Measurements from ENCODE around the gene GNA14. TPM values are rescaled to one million over a fixed set of nuclear protein-coding genes. Genes with fewer than 3 reads are reported as not detected.
A peak's percentile ranks its signal among the peaks of the same experiment; 100 is the strongest.

Gene GNA14
- total RNA-seq, 1 experiment from 2014 or later: not detected

DNA sequence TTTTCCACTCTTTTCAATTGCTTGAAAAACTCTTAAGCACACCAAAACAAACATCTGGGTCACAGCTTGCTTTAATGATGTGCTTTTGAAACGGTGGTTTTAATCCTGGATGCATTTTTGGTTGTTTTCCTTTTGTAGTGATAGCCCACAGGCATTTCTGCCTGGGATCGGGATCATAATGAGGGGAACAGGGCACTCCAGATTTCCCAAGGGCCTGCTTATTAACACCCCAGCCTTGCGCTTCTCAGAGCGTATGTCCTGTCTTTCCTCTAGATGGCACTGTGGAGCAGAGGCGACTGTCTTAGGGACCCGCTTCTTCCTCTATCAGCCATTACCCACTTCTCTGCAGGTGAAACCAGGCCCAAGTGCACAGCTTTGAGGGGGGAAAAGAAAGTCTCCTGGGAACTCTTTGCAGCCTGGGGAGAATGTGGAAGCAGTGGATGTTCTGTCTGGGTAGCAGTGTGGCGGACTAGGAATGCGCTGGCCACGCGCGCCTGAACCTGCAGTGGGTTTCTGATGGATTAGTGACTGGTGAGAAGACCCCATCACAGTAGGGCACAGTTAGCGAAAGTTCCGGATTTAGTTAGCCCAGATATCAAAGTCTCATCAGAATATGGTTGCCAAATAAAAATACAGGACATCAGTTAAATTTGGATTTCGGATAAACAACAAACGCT, 190.1 kb downstream of the GNA14 start:
- peak; percentile 90 for DNase-seq
- no peak overlapping the region for H3K4me2 ChIP-seq (ENCODE audit: low read depth, low read length, poor library complexity, severe bottlenecking)

DNA sequence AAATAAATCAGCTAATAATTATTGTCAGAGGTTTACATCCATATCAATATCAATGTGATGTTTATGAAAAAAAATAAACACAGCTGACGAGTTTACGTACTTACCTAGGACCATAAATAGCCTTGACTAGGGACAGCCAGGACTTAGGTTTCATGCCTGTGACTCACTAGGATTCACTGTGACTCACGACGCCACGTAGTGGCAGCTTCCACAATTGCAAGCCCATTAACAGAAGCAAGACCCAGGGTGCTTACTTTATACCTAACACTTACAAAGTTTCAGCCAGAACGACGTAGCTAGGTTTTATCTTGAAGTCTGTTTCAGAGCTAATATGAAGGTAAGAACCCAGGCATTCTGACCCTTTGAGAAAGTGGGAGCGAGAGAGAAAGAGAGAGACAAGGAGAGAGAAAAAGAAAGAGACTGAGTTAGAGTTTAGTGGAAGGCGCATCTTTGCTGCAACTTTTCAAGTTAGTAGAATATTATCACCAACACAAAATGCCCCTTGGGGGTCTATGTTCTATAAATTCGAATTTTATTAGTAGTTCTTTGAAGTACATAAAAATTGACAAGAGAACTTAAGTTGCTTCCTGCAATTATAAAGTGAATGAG, 191.2 kb downstream of the GNA14 start:
- Histone ChIP-seq H3K9me2 (replicated peaks; ENCODE audit: insufficient read depth, low read length) (no peaks in the 10 kb centered on the region), H3K9ac (ENCODE audit: low read length) (no peak overlapping the region), H3K9me3 (ENCODE audit: low read length) (no peaks in the 10 kb centered on the region), H3K36me3 (ENCODE audit: insufficient read depth, low read length) (no peaks in the 10 kb centered on the region), H4K20me1 (ENCODE audit: insufficient read depth, low read depth, low read length) (no peaks in the 10 kb centered on the region), H2AFZ (ENCODE audit: low read length) (no peak overlapping the region), H3K4me1 (ENCODE audit: low read length) (peaks cover 22% of the 10 kb centered on the region), H3K4me2 (ENCODE audit: low read depth, low read length, poor library complexity, severe bottlenecking) (no peak overlapping the region), H3K79me2 (ENCODE audit: low read length) (no peaks in the 10 kb centered on the region), H3K27ac (ENCODE audit: low read length) (no peak overlapping the region), H3K27me3 (ENCODE audit: low read length) (no peaks in the 10 kb centered on the region), H3K4me3 (ENCODE audit: low read length) (no peak overlapping the region)
- DNase-seq: peak; percentile 93

More for the DNA sequence above, 190.1 kb downstream of the GNA14 start:
- H3K4me1 ChIP-seq (ENCODE audit: low read length): peaks cover 22% of the 10 kb centered on the region
- no peaks in the 10 kb centered on the region for H3K79me2 ChIP-seq (ENCODE audit: low read length)
- no peaks in the 10 kb centered on the region for H3K27me3 ChIP-seq (ENCODE audit: low read length)
- H3K9ac ChIP-seq (ENCODE audit: low read length): no peak overlapping the region
- no peaks in the 10 kb centered on the region for H3K9me3 ChIP-seq (ENCODE audit: low read length)
- no peaks in the 10 kb centered on the region for H4K20me1 ChIP-seq (ENCODE audit: insufficient read depth, low read depth, low read length)
- H3K4me3 ChIP-seq (ENCODE audit: low read length): no peak overlapping the region
- H2AFZ ChIP-seq (ENCODE audit: low read length): no peak overlapping the region
- no peaks in the 10 kb centered on the region for H3K9me2 ChIP-seq (replicated peaks; ENCODE audit: insufficient read depth, low read length)
- no peaks in the 10 kb centered on the region for H3K36me3 ChIP-seq (ENCODE audit: insufficient read depth, low read length)
- H3K27ac ChIP-seq (ENCODE audit: low read length): no peak overlapping the region

DNA sequence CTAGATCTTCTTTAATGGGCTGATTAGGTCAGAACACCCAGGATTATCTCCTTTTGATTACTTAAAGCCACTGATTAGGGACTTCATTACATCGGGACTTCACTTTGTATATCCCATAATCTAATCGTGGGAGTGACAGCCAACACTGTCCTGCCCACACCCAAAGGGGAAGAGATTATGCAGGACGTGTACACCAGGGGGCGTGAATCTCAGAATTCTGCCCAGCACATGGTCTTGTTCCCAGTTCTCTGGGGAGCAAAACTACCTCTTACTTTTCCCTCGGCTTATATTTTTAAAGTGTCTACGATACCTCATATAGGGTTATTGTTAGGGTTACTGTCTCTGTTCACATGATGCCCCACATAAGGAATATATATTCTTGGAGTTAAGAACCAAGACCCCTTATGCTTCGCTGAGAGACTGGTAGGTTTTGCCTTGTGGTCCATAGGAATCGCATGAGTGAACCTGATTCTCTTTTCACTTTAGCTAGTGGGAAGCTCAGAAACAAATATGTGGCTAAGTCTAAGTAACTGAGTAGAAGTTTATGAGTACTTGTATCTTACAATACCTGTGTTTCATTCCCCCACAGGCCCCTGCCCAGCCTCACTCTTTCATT, 192.7 kb downstream of the GNA14 start:
- Histone ChIP-seq H4K20me1 (ENCODE audit: insufficient read depth, low read depth, low read length) (no peaks in the 10 kb centered on the region), H3K4me3 (ENCODE audit: low read length) (no peak overlapping the region), H3K9me3 (ENCODE audit: low read length) (no peaks in the 10 kb centered on the region), H3K27ac (ENCODE audit: low read length) (no peak overlapping the region), H3K4me1 (ENCODE audit: low read length) (peaks cover 22% of the 10 kb centered on the region), H3K36me3 (ENCODE audit: insufficient read depth, low read length) (no peaks in the 10 kb centered on the region), H3K79me2 (ENCODE audit: low read length) (no peaks in the 10 kb centered on the region), H3K4me2 (ENCODE audit: low read depth, low read length, poor library complexity, severe bottlenecking) (no peak overlapping the region), H2AFZ (ENCODE audit: low read length) (peak overlapping the region; percentile 76), H3K9me2 (replicated peaks; ENCODE audit: insufficient read depth, low read length) (no peaks in the 10 kb centered on the region), H3K9ac (ENCODE audit: low read length) (no peak overlapping the region), H3K27me3 (ENCODE audit: low read length) (no peaks in the 10 kb centered on the region)
- peak; percentile 79 for DNase-seq

DNA sequence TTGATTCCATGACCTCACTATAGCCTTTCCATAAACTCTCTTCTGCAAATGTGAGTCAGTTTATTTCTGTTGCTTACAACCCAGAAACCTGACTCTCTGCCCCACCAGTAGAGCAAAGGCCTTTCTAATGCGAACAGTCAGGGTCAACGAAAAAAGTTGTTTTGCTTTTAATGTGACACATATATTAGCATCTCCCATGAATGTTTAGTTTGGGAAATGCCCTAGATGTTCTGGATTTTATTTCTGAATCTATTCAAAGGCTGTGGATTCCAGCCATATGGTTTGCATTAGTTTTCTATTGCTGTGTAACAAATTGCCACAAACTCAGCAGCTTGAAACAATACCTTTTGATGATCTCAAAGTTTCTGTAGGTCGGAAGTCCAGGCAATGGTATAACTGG, 193.5 kb downstream of the GNA14 start:
- Histone ChIP-seq H3K9me3 (ENCODE audit: low read length) (no peaks in the 10 kb centered on the region), H2AFZ (ENCODE audit: low read length) (peak overlapping the region; percentile 76), H3K4me3 (ENCODE audit: low read length) (no peak overlapping the region), H3K36me3 (ENCODE audit: insufficient read depth, low read length) (no peaks in the 10 kb centered on the region), H3K4me2 (ENCODE audit: low read depth, low read length, poor library complexity, severe bottlenecking) (no peak overlapping the region), H3K9me2 (replicated peaks; ENCODE audit: insufficient read depth, low read length) (no peaks in the 10 kb centered on the region), H3K9ac (ENCODE audit: low read length) (no peak overlapping the region), H4K20me1 (ENCODE audit: insufficient read depth, low read depth, low read length) (no peaks in the 10 kb centered on the region), H3K4me1 (ENCODE audit: low read length) (peaks cover 22% of the 10 kb centered on the region), H3K79me2 (ENCODE audit: low read length) (no peaks in the 10 kb centered on the region), H3K27ac (ENCODE audit: low read length) (no peak overlapping the region), H3K27me3 (ENCODE audit: low read length) (no peaks in the 10 kb centered on the region)
- DNase-seq: no peak

DNA sequence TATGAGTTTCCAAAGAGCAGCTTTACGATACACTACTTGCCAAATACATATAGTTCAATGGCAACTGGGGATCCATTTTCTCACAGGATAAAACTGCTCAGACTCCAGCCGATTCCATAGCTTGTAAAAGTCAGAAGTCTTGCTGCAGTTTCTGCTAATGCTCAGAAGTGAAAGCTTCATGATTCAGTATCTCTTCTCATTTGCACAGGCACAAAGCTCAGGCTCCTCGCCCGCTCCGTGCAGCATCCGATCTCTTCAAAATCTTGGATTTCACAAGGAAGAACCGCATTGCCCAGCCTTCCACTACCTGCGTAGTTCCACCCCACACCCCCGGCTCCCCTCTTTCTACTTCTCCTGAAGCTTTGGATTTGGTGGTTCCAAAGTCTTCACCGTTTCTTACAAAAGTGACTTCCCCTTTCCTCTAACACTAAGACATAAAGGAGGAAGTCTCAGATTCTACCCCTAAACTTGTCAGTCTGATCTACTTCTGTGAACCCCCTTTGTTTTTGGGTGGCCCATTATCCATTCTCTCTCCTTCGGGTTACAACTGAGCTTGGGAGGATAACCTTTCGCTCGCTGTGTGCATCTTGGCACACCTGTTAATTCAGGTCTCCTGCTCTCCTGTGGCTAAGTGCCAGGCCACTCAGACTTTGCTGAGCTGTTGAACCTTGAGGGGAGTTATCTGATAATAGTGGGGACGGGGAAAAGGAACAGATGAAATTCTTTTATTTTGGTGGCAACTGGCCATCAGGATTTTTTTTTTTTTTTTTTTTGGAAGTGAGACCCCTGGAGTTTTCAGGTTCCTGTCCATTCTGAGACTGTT, 194.1 kb downstream of the GNA14 start:
- peak overlapping the region; percentile 90 for H2AFZ ChIP-seq (ENCODE audit: low read length)
- no peaks in the 10 kb centered on the region for H3K36me3 ChIP-seq (ENCODE audit: insufficient read depth, low read length)
- no peaks in the 10 kb centered on the region for H3K27me3 ChIP-seq (ENCODE audit: low read length)
- peak overlapping the region; percentile 59 for H3K4me3 ChIP-seq (ENCODE audit: low read length)
- H3K79me2 ChIP-seq (ENCODE audit: low read length): no peaks in the 10 kb centered on the region
- peak overlapping the region; percentile 63 for H3K9ac ChIP-seq (ENCODE audit: low read length)
- no peaks in the 10 kb centered on the region for H3K9me3 ChIP-seq (ENCODE audit: low read length)
- H3K9me2 ChIP-seq (replicated peaks; ENCODE audit: insufficient read depth, low read length): no peaks in the 10 kb centered on the region
- peaks cover 22% of the 10 kb centered on the region for H3K4me1 ChIP-seq (ENCODE audit: low read length)
- peak; percentile 77 for DNase-seq
- H4K20me1 ChIP-seq (ENCODE audit: insufficient read depth, low read depth, low read length): no peaks in the 10 kb centered on the region
- H3K27ac ChIP-seq (ENCODE audit: low read length): peak overlapping the region; percentile 47
- peak overlapping the region; percentile 82 for H3K4me2 ChIP-seq (ENCODE audit: low read depth, low read length, poor library complexity, severe bottlenecking)

DNA sequence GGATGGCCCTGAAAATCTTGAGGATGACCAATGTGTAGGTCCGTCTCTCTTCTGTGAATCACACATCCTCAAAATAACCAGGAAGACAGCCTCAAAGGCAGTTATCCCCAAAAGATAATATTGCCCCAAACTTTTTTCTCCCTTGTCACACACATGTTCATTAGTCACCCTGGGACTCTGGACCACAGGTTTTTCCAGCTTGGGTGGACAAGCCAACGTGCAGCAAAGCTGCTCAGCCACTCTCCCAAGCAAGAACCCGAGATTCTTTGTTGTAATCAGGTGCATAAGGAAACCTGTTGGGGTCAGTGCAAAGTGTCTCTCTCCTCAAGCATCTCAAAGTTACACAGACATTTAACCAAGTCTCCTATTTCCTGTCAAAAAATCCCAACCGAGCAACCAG, 196.6 kb downstream of the GNA14 start:
- peaks cover 2% of the 10 kb centered on the region; the same call in 1 of the 2 replicates for H3K27me3 ChIP-seq (ENCODE audit: low read length)
- no peak for DNase-seq
- peaks cover 20% of the 10 kb centered on the region for H3K4me1 ChIP-seq (ENCODE audit: low read length)
- H4K20me1 ChIP-seq (ENCODE audit: insufficient read depth, low read depth, low read length): no peaks in the 10 kb centered on the region
- no peak overlapping the region for H2AFZ ChIP-seq (ENCODE audit: low read length)
- H3K36me3 ChIP-seq (ENCODE audit: insufficient read depth, low read length): no peaks in the 10 kb centered on the region
- no peak overlapping the region for H3K4me3 ChIP-seq (ENCODE audit: low read length)
- no peaks in the 10 kb centered on the region for H3K79me2 ChIP-seq (ENCODE audit: low read length)
- H3K9me3 ChIP-seq (ENCODE audit: low read length): no peaks in the 10 kb centered on the region
- no peak overlapping the region for H3K4me2 ChIP-seq (ENCODE audit: low read depth, low read length, poor library complexity, severe bottlenecking)
- no peak overlapping the region for H3K9ac ChIP-seq (ENCODE audit: low read length)
- no peaks in the 10 kb centered on the region for H3K9me2 ChIP-seq (replicated peaks; ENCODE audit: insufficient read depth, low read length)
- H3K27ac ChIP-seq (ENCODE audit: low read length): no peak overlapping the region

DNA sequence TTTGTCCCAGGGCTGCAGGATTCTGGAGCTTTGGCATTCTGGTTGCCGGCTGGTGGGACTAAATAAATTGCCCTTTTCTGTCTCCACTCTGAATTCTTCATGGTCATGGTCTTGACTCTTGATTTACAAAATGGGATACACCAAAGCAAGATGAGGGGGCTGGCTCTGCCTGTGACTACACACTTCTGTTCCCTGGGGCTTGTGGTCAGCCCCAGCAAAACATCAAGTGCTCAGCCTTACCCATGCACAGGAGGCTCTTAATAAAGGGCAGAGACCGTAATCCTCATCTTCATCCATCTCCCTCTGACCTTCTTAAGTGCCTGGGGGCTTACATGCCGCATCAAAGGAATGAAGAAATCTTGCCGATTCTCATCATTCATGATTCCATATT, 198.0 kb downstream of the GNA14 start:
- H3K9ac ChIP-seq (ENCODE audit: low read length): no peak overlapping the region
- no peak overlapping the region for H3K27ac ChIP-seq (ENCODE audit: low read length)
- no peak overlapping the region for H2AFZ ChIP-seq (ENCODE audit: low read length)
- peaks cover 2% of the 10 kb centered on the region; the same call in 1 of the 2 replicates for H3K27me3 ChIP-seq (ENCODE audit: low read length)
- no peak overlapping the region for H3K4me2 ChIP-seq (ENCODE audit: low read depth, low read length, poor library complexity, severe bottlenecking)
- no peaks in the 10 kb centered on the region for H3K79me2 ChIP-seq (ENCODE audit: low read length)
- H4K20me1 ChIP-seq (ENCODE audit: insufficient read depth, low read depth, low read length): no peaks in the 10 kb centered on the region
- no peaks in the 10 kb centered on the region for H3K9me3 ChIP-seq (ENCODE audit: low read length)
- no peaks in the 10 kb centered on the region for H3K9me2 ChIP-seq (replicated peaks; ENCODE audit: insufficient read depth, low read length)
- H3K36me3 ChIP-seq (ENCODE audit: insufficient read depth, low read length): no peaks in the 10 kb centered on the region
- peaks cover 18% of the 10 kb centered on the region for H3K4me1 ChIP-seq (ENCODE audit: low read length)
- H3K4me3 ChIP-seq (ENCODE audit: low read length): no peak overlapping the region
- DNase-seq: no peak

All from Karpas-422 (cell line).